ENCODE data around the gene TXNRD1. TPM values are rescaled to one million over a fixed set of nuclear protein-coding genes. Genes with fewer than 3 reads are reported as not detected.

TXNRD1 gene
- total RNA-seq, 3 donors from 2014 or later, result 76.0 to 117 (median 77.5) TPM

DNA sequence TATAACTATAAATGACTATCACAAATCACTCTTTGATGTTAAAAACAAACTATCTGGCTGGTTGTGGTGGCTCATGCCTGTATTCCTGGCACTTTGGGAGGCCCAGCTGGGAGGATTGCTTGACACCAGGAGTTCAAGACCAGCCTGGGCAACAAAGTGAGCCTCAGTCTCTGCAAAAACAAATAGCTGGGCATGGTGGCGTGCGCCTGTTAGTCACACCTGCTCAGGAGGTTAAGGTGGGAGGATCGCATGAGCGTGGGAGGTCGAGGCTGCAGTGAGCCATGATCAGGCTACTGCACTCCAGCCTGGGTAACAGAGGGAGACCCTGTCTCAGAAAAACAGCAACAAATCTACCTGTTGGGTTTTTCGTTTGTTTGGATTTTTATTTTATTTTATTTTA is 5.4 kb downstream of the TXNRD1 start:
- ATAC-seq (no peak), DNase-seq (no peak)
- Histone ChIP-seq H3K9me3 (no peaks in the 10 kb centered on the region), H3K4me1 (ENCODE audit: low read depth) (peaks cover 15% of the 10 kb centered on the region), H3K4me3 (no peak overlapping the region), H3K36me3 (ENCODE audit: low read depth) (no peaks in the 10 kb centered on the region)
- intact Hi-C loops (cut with DNase I, micrococcal nuclease), result no loop called here
- TF ChIP-seq, protein P1, sequence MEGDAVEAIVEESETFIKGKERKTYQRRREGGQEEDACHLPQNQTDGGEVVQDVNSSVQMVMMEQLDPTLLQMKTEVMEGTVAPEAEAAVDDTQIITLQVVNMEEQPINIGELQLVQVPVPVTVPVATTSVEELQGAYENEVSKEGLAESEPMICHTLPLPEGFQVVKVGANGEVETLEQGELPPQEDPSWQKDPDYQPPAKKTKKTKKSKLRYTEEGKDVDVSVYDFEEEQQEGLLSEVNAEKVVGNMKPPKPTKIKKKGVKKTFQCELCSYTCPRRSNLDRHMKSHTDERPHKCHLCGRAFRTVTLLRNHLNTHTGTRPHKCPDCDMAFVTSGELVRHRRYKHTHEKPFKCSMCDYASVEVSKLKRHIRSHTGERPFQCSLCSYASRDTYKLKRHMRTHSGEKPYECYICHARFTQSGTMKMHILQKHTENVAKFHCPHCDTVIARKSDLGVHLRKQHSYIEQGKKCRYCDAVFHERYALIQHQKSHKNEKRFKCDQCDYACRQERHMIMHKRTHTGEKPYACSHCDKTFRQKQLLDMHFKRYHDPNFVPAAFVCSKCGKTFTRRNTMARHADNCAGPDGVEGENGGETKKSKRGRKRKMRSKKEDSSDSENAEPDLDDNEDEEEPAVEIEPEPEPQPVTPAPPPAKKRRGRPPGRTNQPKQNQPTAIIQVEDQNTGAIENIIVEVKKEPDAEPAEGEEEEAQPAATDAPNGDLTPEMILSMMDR (IDR thresholded peaks at IDR 0.05), result no peak

- TF ChIP-seq, protein P1 (IDR thresholded peaks at IDR 0.05), result no peak
- no peak for ATAC-seq
- H3K36me3 ChIP-seq (ENCODE audit: low read depth), result no peaks in the 10 kb centered on the region
- H3K9me3 ChIP-seq, result no peaks in the 10 kb centered on the region
- intact Hi-C loops (cut with DNase I, micrococcal nuclease), result no loop called here
- no peak overlapping the region for H3K4me3 ChIP-seq
- peaks cover 14% of the 10 kb centered on the region for H3K4me1 ChIP-seq (ENCODE audit: low read depth)
- DNase-seq, result no peak
These were observed 7.4 kb downstream of the TXNRD1 start for GRCh38 chr12:104222976-104223375.

GRCh38 chr12:104223712-104224111 is 8.1 kb downstream of the TXNRD1 start:
- TF ChIP-seq, protein P1 (IDR thresholded peaks at IDR 0.05), result no peak
- intact Hi-C loops (cut with DNase I, micrococcal nuclease), result no loop called here
- Histone ChIP-seq H3K4me3 (no peak overlapping the region), H3K36me3 (ENCODE audit: low read depth) (no peaks in the 10 kb centered on the region), H3K4me1 (ENCODE audit: low read depth) (peaks cover 14% of the 10 kb centered on the region), H3K9me3 (no peaks in the 10 kb centered on the region)
- ATAC-seq, result no peak
- no peak for DNase-seq

DNA sequence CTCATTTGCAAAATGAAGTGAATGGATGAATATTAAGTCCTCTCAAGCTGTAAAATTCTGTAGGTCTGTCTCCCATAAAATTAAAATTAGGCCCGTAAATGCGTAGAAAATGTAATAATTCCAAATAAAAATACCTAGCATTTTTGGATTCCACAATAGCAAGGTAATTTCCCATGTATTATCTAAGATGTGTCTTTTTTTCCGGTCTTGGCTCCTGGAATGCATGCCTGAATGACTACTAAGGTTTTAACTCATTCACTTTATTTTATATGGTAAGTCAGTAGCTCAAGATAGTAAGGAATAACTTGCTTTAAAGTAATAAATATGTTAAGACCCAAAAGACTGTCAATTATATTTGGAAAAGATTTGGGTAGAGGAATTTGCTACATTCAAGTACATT is 11.1 kb downstream of the TXNRD1 start:
- TF ChIP-seq, protein P1 (IDR thresholded peaks at IDR 0.05), result no peak
- ATAC-seq (no peak), DNase-seq (no peak)
- Histone ChIP-seq H3K36me3 (ENCODE audit: low read depth) (no peaks in the 10 kb centered on the region), H3K4me1 (ENCODE audit: low read depth) (no peaks in the 10 kb centered on the region), H3K9me3 (no peaks in the 10 kb centered on the region), H3K4me3 (no peak overlapping the region)
- intact Hi-C loops (cut with DNase I, micrococcal nuclease), result no loop called here

GRCh38 chr12:104230304-104231095 is 14.9 kb downstream of the TXNRD1 start:
- TF ChIP-seq, protein P1 (IDR thresholded peaks at IDR 0.05), result no peak
- no peak for ATAC-seq
- H3K9me3 ChIP-seq, result peaks cover 30% of the 10 kb centered on the region
- no peak overlapping the region for H3K4me3 ChIP-seq
- no peaks in the 10 kb centered on the region for H3K36me3 ChIP-seq (ENCODE audit: low read depth)
- intact Hi-C loops (cut with DNase I, micrococcal nuclease), result no loop called here
- H3K4me1 ChIP-seq (ENCODE audit: low read depth), result no peaks in the 10 kb centered on the region
- no peak for DNase-seq

Measured in mucosa of descending colon (tissue), 3 donors.